Measurements from ENCODE around the gene PATZ1. TPM values are rescaled to one million over a fixed set of nuclear protein-coding genes. Genes with fewer than 3 reads are reported as not detected.

Gene PATZ1
- total and polyA plus RNA-seq, 2 donors (not counting 3 experiments of a cell fraction or from before 2014, with no cell fraction given) = 19.7 to 23.7 TPM

- dilution Hi-C loops (cut with MboI; ENCODE audit: extremely low pct_ligation_motif_present, low sequenced_read_pairs) = no loop called here
- H3K9me1 ChIP-seq (replicated peaks; ENCODE audit: control insufficient read depth, extremely low read depth, insufficient read depth, low read length) = no peaks in the 10 kb centered on the region
Measured at GRCh38 chr22:31300896-31301295, 45.2 kb downstream of the PATZ1 start.

More at GRCh38 chr22:31300896-31301295, 45.2 kb downstream of the PATZ1 start:
- BruUV-seq (replicated peaks) = no TSS peak
- peaks cover 9% of the 10 kb centered on the region for H3K4me1 ChIP-seq (ENCODE audit: control insufficient read depth, extremely low read depth, insufficient read depth, low read length)
- no peaks in the 10 kb centered on the region for H3K79me2 ChIP-seq (ENCODE audit: control insufficient read depth, insufficient read depth, low read length)
- no peak overlapping the region for H3K4me2 ChIP-seq (ENCODE audit: insufficient read depth, low read length)
- no peak overlapping the region for H2AFZ ChIP-seq (ENCODE audit: low read depth, low read length)
- no peak overlapping the region for H3K27ac ChIP-seq (ENCODE audit: insufficient read depth, low read depth, low read length)
- CTCF ChIA-PET = interaction anchor here (1.7 to 4.7 kb wide), 3 partner anchors 9 to 89 kb away, joined by 4 to 52 read pairs (median 9); partner anchors contain the start of genes LIMK2 and PIK3IP1
- H3K9me3 ChIP-seq (replicated peaks; ENCODE audit: control insufficient read depth, insufficient read depth, low read length) = no peaks in the 10 kb centered on the region
- POLR2A ChIA-PET = no interaction called here
- peaks cover 11 to 13% of the 10 kb centered on the region in 2 experiments for H3K27me3 ChIP-seq (ENCODE audit: control insufficient read depth in 2 of 2, insufficient read depth in 2 of 2, low read length in 2 of 2)
- DNase-seq (ENCODE audit: low read depth, low spot score) = no peak
- no peak overlapping the region for H3K4me3 ChIP-seq (replicated peaks in 1 of 3; ENCODE audit: insufficient read depth in 1 of 3, low read depth in 1 of 3, low read length in 3 of 3)
- TF ChIP-seq MYC (IDR thresholded peaks at IDR 0.05; ENCODE audit: low read depth, low read length) (no peak), FOS (IDR thresholded peaks at IDR 0.05; ENCODE audit: borderline replicate concordance, insufficient read depth, low read length) (no peak), EZH2 (IDR thresholded peaks at IDR 0.05; ENCODE audit: borderline replicate concordance, low read depth, low read length, severe bottlenecking) (no peak), GATA2 (IDR thresholded peaks at IDR 0.05; ENCODE audit: insufficient read depth, insufficient read length, low read depth, low read length) (no peak), CTCF (IDR thresholded peaks at IDR 0.05; ENCODE audit: extremely low read depth in 1 of 2, insufficient read depth in 1 of 2, low read depth in 1 of 2, low read length in 2 of 2) (no peak), POLR2AphosphoS5 (IDR thresholded peaks at IDR 0.05; ENCODE audit: insufficient read depth, low read depth, low read length) (no peak), MAX (IDR thresholded peaks at IDR 0.05; ENCODE audit: insufficient read depth, insufficient read length) (no peak), JUN (IDR thresholded peaks at IDR 0.05; ENCODE audit: borderline replicate concordance, insufficient read depth, insufficient read length, low read depth) (no peak), POLR2A (IDR thresholded peaks at IDR 0.05; ENCODE audit: low read depth, low read length) (no peak)
- intact Hi-C loops (cut with micrococcal nuclease) = no loop called here
- H4K20me1 ChIP-seq (replicated peaks; ENCODE audit: control insufficient read depth, extremely low read depth, insufficient read depth, low read length) = no peaks in the 10 kb centered on the region
- no peaks in the 10 kb centered on the region for H3K36me3 ChIP-seq (ENCODE audit: control insufficient read depth in 2 of 2, extremely low read depth in 1 of 2, insufficient read depth in 2 of 2, low read length in 2 of 2)
- no peak for FAIRE-seq
- H3K9ac ChIP-seq (replicated peaks; ENCODE audit: extremely low read depth, insufficient read depth, low read length) = no peak overlapping the region
